Activated CD4-positive, alpha-beta T cell treated with anti-CD3 and anti-CD28 coated beads, Interleukin-2, amount 10 ng/mL, durations not matched to agents 24 days and 14 days (primary cell): ENCODE results near the gene BAG3. TPM values are rescaled to one million over a fixed set of nuclear protein-coding genes. Genes with fewer than 3 reads are reported as not detected.

Source experiments
- DNase-seq: peaks from one replicate; pipeline ENCODE4 v3.0.0; 2022
- H3K27ac Mint-ChIP-seq: one replicate; pipeline ENCODE4 v1.8.0; 2022; ENCODE audit warnings: mild to moderate bottlenecking, mixed read lengths
- H3K27me3 Mint-ChIP-seq: one replicate; pipeline ENCODE4 v1.8.0; 2022; ENCODE audit warnings: mixed read lengths
- H3K36me3 Mint-ChIP-seq: one replicate; pipeline ENCODE4 v1.8.0; 2022; ENCODE audit warnings: low read depth, mild to moderate bottlenecking, mixed read lengths
- H3K4me1 Mint-ChIP-seq: one replicate; pipeline ENCODE4 v1.8.0; 2021; ENCODE audit warnings: mixed read lengths
- H3K4me3 Mint-ChIP-seq: one replicate; pipeline ENCODE4 v1.8.0; 2022; ENCODE audit warnings: mild to moderate bottlenecking, moderate library complexity, mixed read lengths
- H3K9me3 Mint-ChIP-seq: one replicate; pipeline ENCODE4 v1.8.0; 2021; ENCODE audit warnings: mixed read lengths
- intact Hi-C: fragments of 100-400 bp; cut with micrococcal nuclease; formaldehyde crosslinking; loops from one replicate; pipeline ENCODE4 v1.15.1; 2023
- total RNA-seq: library from RNA; stranded (reverse); gene quantifications from 2 replicates; pipeline ENCODE4 v1.2.3, GENCODE V29; 2022

Gene BAG3
- total RNA-seq, 1 donor from 2014 or later: 29.1 TPM

DNA sequence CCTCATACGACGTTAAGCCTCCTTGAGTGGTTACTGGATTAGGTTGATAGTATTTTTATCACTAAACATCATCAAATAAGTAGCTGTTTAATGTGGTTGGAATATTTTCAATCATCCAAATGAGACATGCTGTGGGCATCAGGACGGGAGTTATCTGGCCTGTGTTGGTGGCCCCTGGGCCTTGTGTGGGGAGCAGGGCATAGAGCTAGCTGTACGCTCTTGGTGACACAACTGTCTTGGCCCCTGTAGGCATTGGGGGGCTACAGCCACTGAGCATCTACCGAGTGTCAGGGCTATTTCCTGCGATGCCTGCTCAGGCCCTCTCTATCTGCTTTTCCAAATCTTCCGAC is 28.3 kb downstream of the BAG3 start:
- H3K9me3 Mint-ChIP-seq: no peaks in the 10 kb centered on the region
- no peak overlapping the region for H3K27ac Mint-ChIP-seq
- no peak for DNase-seq
- H3K4me1 Mint-ChIP-seq: peaks cover 21% of the 10 kb centered on the region
- H3K4me3 Mint-ChIP-seq: no peak overlapping the region
- H3K27me3 Mint-ChIP-seq: peaks cover 2% of the 10 kb centered on the region
- peaks cover 16% of the 10 kb centered on the region for H3K36me3 Mint-ChIP-seq
- intact Hi-C loops: no loop called here

DNA sequence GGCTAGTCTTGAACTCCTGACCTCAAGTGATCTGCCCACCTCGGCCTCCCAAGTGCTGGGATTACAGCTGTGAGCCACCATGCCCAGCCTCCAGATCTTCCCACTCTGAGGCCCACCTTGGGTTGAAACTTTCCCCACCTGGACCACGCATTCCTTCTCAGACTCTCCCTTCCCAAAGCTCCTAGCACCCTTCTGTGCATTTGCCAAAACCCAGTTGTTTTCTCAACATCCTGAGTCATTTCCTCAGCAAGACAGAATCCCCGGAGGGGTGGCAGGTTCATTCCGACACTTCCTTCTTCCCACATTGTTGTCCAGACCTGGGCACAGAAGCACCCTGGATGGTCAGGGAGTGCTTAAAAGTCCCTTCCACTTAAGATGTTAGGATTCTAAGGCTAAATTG is 28.9 kb downstream of the BAG3 start:
- intact Hi-C loops: no loop called here
- no peak for DNase-seq
- Mint-ChIP-seq H3K27ac (no peak overlapping the region), H3K9me3 (no peaks in the 10 kb centered on the region), H3K4me3 (no peak overlapping the region), H3K27me3 (peaks cover 2% of the 10 kb centered on the region), H3K4me1 (peaks cover 21% of the 10 kb centered on the region), H3K36me3 (peaks cover 16% of the 10 kb centered on the region)

DNA sequence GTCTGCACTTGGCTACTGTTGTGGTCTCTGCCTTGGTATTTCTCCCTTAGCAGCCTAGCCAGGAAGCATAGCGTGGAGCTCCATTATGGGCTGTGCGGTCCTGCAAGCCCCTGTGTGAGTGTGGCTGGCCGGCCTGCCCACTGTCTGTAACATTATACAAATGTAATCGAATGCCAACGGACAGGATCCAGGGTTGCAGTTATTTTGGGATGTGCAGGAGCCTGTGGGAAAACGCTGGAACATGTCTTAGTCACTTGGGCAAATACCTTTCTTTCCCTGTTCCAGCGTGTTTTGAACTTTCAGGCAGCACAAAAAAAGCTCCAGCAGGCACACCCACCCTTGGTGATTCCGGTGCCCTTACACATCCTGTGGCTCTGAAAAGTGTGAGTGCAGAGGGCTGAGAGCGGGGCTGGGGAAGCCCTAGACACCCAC is 29.5 kb downstream of the BAG3 start:
- no peak for DNase-seq
- intact Hi-C loops: no loop called here

DNA sequence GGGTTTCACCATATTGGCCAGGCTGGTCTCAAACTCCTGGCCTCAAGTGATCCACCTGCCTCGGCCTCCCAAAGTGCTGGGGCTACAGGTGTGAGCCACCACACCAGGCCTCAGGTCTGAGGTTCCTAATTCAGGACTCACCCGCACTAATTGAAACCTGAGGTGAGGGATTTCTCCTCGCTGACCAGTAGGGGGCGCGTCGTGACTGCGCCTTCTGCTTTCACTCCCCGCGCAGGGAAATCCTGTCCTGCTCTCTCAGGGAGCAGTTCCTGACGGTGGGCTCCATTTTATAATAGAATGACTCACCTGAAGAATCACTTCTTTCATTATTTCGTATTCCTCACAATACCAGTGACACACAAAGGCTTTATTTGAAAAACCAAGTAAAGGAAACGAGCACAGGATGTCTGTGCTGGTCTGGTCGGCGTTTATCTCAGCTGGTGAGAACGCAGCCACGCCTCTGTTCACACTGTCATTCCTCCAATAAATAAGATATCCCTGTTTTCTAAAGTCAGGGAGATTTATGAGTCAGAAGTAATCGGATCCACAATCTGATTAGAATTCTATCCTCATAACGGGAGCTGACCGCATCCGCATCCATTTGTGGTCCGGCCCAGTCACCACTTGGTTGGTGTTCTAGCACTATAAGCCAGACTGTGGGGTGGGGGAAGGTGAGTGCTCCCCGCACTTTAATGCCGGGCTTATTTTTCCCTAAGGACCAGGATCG is 35.4 kb downstream of the BAG3 start:
- peaks cover 23% of the 10 kb centered on the region for H3K4me1 Mint-ChIP-seq
- peak overlapping the region; percentile 59 for H3K4me3 Mint-ChIP-seq
- H3K36me3 Mint-ChIP-seq: peaks cover 3% of the 10 kb centered on the region
- DNase-seq: peak; percentile 92
- H3K9me3 Mint-ChIP-seq: no peaks in the 10 kb centered on the region
- peaks cover 2% of the 10 kb centered on the region for H3K27me3 Mint-ChIP-seq
- intact Hi-C loops: loop anchor here (1.0 to 5.0 kb wide), 7 partner anchors 19 to 651 kb away; no protein-coding TSS in a partner anchor
- peak overlapping the region; percentile 42 for H3K27ac Mint-ChIP-seq

More for the DNA sequence above, 29.5 kb downstream of the BAG3 start:
- Mint-ChIP-seq H3K9me3 (no peaks in the 10 kb centered on the region), H3K36me3 (peaks cover 16% of the 10 kb centered on the region), H3K4me1 (peaks cover 21% of the 10 kb centered on the region), H3K4me3 (no peak overlapping the region), H3K27ac (no peak overlapping the region), H3K27me3 (peaks cover 2% of the 10 kb centered on the region)

DNA sequence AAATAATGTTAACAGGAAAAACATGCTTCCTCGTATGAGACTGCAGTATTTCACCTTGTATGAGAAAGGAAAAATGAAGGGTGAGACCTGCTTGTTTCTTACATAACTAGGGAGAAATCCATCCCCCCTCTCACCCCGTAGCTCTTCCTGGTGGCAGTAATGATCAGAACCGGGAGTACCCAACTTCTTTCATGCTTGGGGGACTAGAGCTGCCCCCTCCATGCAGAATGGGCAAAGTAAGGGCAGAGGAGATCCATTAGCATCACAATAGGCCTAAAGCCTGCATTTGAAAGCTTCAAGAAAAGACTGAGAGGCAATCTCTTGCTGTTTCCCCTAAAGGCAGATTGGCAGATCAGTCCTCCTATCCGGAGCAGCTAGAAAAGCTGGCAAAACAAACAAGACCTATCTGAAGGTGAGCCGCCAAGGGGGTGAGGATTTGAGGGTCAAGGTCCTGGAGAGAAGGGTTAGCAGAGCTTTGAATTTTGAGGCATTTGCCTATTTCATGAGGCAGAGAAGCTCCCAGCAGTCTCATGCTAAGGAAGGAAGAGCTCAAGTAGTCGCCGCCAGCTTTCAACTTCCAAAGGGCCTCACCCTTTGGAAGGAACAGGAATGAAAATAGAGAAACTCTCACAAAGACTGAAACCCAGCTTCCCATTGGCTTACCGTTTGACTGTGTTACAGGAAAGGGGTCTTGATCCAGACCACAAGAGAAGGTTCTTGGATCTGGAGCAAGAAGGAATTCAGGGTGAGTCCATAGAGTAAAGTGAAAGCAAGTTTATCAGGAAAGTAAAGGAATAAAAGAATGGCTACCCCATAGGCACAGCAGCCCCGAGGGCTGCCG is 36.2 kb downstream of the BAG3 start:
- no peaks in the 10 kb centered on the region for H3K36me3 Mint-ChIP-seq
- no peaks in the 10 kb centered on the region for H3K9me3 Mint-ChIP-seq
- H3K27me3 Mint-ChIP-seq: no peaks in the 10 kb centered on the region
- peaks cover 17% of the 10 kb centered on the region for H3K4me1 Mint-ChIP-seq
- H3K4me3 Mint-ChIP-seq: peak overlapping the region; percentile 59
- DNase-seq: no peak
- intact Hi-C loops: loop anchor here (2.0 to 5.0 kb wide), 2 partner anchors 33 to 650 kb away; no protein-coding TSS in a partner anchor
- no peak overlapping the region for H3K27ac Mint-ChIP-seq

DNA sequence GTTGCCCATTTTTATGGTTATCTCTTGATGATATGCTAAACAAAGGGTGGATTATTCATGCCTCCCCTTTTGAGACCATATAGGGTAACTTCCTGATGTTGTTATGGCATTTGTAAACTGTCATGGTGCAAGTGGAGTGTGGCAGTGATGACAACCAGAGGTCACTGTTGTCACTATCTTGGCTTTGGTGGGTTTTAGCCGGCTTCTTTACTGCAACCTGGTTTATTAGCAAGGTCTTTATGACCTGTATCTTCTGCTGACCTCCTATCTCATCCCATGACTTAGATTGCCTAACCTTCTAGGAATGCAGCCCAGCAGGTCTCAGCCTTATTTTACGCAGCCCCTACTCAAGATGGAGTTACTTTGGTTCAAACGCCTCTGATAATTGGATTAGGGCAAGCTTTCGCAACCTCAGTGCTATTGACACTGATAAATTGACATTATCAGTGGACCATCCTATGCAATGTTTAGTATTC is 36.9 kb downstream of the BAG3 start:
- no peak overlapping the region for H3K27ac Mint-ChIP-seq
- no peaks in the 10 kb centered on the region for H3K36me3 Mint-ChIP-seq
- no peaks in the 10 kb centered on the region for H3K9me3 Mint-ChIP-seq
- H3K4me1 Mint-ChIP-seq: peaks cover 18% of the 10 kb centered on the region
- no peak overlapping the region for H3K4me3 Mint-ChIP-seq
- no peak for DNase-seq
- no peaks in the 10 kb centered on the region for H3K27me3 Mint-ChIP-seq
- intact Hi-C loops: loop anchor here (5.0 kb wide), 1 partner anchor 649 kb away; no protein-coding TSS in a partner anchor

DNA sequence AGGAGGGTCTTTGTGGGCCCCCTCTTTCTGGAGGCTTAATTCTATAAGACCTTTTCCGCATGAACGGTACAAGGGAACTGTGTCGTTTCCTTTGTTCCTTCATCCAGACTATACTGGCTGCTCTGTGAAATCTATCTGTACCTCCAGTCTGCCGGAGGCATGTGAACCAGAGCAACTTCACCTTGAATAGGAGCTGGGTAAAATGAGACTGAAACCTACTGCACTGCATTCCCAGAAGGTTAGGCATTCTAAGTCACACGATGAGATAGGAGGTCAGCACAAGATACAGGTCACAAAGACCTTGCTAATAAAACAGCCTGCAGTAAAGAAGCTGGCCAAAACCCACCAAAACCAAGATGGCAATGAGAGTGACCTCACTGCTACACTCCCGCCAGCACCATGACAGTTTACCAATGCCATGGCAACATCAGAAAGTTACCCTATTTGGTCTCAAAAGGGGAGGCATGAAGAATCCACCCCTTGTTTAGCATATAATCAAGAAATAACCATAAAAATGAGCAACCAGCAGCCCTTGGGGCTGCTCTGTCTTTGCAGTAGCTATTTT is 37.9 kb downstream of the BAG3 start:
- Mint-ChIP-seq H3K36me3 (no peaks in the 10 kb centered on the region), H3K4me1 (peaks cover 22% of the 10 kb centered on the region), H3K27me3 (no peaks in the 10 kb centered on the region), H3K9me3 (no peaks in the 10 kb centered on the region), H3K27ac (no peak overlapping the region), H3K4me3 (no peak overlapping the region)
- no peak for DNase-seq
- intact Hi-C loops: loop anchor here (5.0 kb wide), 1 partner anchor 648 kb away; no protein-coding TSS in a partner anchor

DNA sequence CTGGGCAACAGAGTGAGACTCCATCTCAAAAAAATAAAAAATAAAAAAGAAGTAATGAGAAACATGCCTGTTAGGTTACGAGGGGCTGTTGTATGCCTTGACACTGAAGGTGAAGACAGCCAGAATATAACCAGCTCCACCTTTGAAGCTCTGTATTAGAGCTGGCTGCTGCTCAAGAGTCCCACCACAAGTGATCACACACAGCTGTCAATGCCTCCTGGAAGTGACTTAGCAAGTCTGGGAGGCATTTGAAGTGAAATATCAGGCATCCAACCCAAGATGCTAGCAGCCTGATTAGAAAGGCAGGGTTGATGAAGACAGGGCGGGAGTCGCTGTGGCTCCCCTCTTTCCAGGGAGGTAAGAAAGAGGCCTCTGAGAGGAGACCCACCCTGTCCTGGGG is 40.5 kb downstream of the BAG3 start:
- Mint-ChIP-seq H3K27ac (no peak overlapping the region), H3K9me3 (no peaks in the 10 kb centered on the region), H3K36me3 (no peaks in the 10 kb centered on the region), H3K4me3 (no peak overlapping the region), H3K4me1 (peaks cover 16% of the 10 kb centered on the region), H3K27me3 (no peaks in the 10 kb centered on the region)
- intact Hi-C loops: no loop called here
- no peak for DNase-seq

DNA sequence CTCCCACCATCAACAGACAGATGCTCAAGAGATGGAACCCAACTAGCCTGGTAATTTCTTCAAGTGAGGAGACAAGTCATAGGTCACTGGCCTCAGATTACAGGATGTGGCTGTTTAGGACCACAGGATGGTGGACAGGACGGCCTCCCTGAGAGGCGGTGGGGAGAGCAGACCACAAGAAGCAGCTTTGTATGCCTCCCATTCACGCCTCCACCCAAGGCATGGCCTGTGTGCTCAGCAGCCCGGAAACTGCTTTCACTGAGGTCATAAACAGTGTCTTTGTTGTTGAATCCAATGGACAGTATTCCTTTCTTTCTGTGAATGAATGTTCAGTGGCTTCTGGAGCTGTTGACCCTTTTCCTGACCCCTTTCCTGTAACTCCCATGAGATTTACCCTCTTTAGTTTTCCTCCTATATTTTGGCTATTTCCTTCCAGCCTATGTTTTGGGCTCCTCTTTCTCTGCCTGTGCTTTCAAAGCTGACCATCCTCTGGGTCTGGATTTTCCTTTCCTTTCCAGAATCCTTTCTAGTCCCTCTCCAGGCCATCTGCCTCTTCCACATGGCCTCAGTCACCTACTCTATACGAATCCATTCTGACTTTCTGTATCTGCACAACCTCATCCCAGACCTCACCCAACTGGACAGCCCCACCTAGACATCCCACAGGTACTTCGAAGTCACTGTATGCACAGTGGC is 42.2 kb downstream of the BAG3 start:
- intact Hi-C loops: no loop called here
- Mint-ChIP-seq H3K27ac (peak overlapping the region; percentile 31), H3K9me3 (no peaks in the 10 kb centered on the region), H3K4me1 (peaks cover 7% of the 10 kb centered on the region), H3K36me3 (no peaks in the 10 kb centered on the region), H3K4me3 (no peak overlapping the region), H3K27me3 (no peaks in the 10 kb centered on the region)
- no peak for DNase-seq

DNA sequence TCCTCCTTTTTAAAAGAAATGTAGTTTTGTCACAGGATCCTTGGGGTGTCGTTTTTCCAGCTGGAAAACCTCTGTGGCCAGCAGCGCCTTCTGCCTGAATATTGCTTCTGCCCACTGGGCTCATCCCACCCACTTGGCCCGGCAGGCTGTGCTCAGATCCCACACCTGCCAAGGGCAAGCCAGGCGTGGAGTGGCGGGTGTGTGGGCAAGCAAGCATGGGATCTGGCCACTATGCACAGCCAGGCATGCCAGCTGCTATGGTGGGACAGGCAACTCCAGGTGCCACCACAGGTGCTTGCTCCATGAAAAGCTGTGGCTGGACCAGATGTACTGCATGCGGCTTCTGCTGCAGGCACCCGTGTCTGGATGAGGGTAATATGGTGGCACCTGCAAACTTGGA is 43.4 kb downstream of the BAG3 start:
- Mint-ChIP-seq H3K27ac (no peak overlapping the region), H3K36me3 (no peaks in the 10 kb centered on the region), H3K9me3 (no peaks in the 10 kb centered on the region), H3K27me3 (no peaks in the 10 kb centered on the region), H3K4me3 (no peak overlapping the region), H3K4me1 (peaks cover 5% of the 10 kb centered on the region)
- DNase-seq: no peak
- intact Hi-C loops: no loop called here

DNA sequence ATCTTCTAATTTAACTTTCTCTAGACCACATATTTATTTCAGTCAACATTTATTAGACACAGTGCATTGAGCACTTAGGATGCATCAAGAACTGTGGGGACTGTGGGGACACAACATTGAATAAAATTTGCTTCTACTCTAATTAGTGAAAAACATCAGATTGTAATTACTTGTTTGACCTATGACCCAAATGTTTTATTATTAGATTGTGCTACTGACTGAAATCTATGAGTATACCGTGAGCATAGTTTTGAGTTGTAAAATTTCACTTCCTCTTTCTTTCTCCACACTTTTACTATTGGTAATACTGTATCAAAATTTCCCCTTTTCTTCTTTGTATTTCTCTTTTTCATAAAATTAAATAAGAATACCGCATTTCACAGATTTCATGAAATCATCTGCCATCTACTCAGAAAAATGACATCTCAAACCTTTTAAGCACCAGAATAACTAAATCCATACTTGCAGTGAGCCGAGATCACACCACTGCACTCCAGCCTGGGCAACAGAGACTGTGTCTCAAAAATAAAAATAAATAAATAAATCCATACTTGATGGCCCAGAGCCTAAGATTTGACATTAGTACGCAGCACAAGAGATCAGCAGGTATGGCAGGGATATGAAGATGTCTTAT is 49.3 kb downstream of the BAG3 start:
- Mint-ChIP-seq H3K4me1 (peaks cover 31% of the 10 kb centered on the region), H3K9me3 (peaks cover 19% of the 10 kb centered on the region), H3K27ac (no peak overlapping the region), H3K27me3 (no peaks in the 10 kb centered on the region), H3K36me3 (peaks cover 17% of the 10 kb centered on the region), H3K4me3 (no peak overlapping the region)
- intact Hi-C loops: loop anchor here (5.0 kb wide), 1 partner anchor 203 kb away; no protein-coding TSS in a partner anchor
- DNase-seq: no peak

DNA sequence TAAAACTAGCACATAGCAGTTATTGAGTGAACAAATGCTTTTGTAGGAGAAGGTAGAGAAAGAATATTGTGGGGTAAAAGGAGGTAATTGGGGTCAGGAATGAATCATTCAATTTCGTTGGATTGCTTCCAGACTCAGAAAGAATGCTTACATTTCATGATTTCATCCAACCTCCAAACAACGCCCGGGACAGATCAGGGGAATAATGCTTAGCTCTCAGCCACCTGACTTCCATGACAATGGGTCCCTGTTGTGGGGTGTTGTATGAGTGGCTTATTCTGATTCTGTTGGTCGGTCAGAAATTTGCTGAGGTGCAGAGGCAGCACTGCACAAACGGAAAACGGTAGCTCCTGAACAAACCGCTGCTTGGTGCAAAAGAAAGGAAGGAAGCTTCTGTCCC is 50.7 kb downstream of the BAG3 start:
- Mint-ChIP-seq H3K9me3 (peaks cover 25% of the 10 kb centered on the region), H3K4me3 (no peak overlapping the region), H3K4me1 (peaks cover 40% of the 10 kb centered on the region), H3K27ac (peak overlapping the region; percentile 93), H3K27me3 (no peaks in the 10 kb centered on the region), H3K36me3 (peaks cover 28% of the 10 kb centered on the region)
- DNase-seq: no peak
- intact Hi-C loops: loop anchor here (5.0 kb wide), 1 partner anchor 205 kb away; no protein-coding TSS in a partner anchor

DNA sequence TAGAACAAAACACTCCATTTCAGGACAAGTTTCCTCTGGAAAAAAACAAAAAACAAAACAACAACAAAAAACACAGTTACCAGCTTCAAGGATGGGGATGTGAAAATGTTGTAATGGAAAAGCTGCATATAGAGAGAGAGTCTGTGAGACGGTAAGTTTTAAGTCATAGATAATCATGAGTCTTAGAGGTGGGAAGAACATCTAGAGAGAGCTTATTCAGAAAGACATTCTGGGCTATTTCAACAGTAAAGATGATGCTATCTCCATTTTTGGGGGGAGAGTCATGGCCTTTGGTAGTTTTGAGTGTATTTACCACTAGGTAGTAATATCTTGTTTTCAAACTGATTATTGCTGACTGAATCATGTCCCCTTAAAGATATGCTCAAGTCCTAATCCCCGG is 51.4 kb downstream of the BAG3 start:
- intact Hi-C loops: loop anchor here (5.0 kb wide), 1 partner anchor 205 kb away; no protein-coding TSS in a partner anchor
- Mint-ChIP-seq H3K4me1 (peaks cover 45% of the 10 kb centered on the region), H3K9me3 (peaks cover 32% of the 10 kb centered on the region), H3K27ac (peak overlapping the region; percentile 93), H3K4me3 (peak overlapping the region; percentile 56), H3K36me3 (peaks cover 33% of the 10 kb centered on the region), H3K27me3 (no peaks in the 10 kb centered on the region)
- DNase-seq: no peak
